Measurements from ENCODE around the gene PPP4R1.
A peak's percentile ranks its signal among the peaks of the same experiment; 100 is the strongest.
"Not testable (repeated sequence)": the region's sequence is repeated elsewhere in the genome, so short reads cannot be mapped to it uniquely, and the experiment has no call there.

PPP4R1 gene, protein sequence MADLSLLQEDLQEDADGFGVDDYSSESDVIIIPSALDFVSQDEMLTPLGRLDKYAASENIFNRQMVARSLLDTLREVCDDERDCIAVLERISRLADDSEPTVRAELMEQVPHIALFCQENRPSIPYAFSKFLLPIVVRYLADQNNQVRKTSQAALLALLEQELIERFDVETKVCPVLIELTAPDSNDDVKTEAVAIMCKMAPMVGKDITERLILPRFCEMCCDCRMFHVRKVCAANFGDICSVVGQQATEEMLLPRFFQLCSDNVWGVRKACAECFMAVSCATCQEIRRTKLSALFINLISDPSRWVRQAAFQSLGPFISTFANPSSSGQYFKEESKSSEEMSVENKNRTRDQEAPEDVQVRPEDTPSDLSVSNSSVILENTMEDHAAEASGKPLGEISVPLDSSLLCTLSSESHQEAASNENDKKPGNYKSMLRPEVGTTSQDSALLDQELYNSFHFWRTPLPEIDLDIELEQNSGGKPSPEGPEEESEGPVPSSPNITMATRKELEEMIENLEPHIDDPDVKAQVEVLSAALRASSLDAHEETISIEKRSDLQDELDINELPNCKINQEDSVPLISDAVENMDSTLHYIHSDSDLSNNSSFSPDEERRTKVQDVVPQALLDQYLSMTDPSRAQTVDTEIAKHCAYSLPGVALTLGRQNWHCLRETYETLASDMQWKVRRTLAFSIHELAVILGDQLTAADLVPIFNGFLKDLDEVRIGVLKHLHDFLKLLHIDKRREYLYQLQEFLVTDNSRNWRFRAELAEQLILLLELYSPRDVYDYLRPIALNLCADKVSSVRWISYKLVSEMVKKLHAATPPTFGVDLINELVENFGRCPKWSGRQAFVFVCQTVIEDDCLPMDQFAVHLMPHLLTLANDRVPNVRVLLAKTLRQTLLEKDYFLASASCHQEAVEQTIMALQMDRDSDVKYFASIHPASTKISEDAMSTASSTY

DNA sequence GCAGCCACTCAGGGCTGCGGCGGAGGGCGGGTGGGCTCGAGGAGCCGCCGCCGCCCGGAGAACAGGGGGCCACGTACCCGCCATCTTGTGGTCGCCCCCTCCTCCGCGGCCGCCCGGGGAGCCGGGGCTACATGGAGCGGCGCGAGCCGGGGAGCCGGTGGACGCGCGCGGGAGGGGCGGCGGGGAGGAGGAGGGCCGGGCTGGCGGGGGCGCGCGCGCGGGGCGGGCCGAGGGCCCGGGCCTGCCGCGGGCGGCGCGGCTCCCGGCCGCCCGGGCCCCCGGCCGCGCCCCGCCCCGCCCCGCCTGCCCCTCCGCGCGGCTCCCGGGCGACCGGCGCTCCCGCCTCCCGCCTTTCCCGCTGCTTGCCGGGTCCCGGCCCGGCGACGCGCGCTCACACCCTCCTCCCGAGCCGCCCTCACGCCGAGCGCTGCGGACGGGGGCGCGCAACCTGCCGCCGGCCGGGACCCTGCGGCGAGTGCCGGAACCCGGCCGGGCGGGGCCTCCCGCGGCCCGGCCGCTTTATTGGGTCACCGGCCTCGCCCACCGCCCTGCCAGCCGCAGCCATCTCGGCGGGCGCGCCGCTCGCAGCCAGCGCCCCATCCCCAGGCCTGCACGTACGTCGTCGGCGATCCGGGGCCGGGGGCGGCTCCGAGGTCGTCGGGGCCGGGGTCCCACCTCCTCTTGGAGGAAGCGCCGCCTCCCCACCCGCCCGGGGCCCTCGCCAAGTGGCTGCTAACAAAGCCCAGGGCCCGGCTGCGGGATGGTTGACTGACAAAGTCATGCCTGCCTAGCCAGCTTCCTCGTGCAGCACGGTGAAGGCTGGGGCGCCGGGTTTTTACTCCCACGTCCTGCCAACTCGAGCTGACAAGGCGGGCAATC is at the start of gene PPP4R1:
Gene PPP4R1 (minus strand): TSS at position 159 of the 879 bp plus-strand sequence. CDS start 75 bp downstream, at position 84.
- DNase-seq (ENCODE audit: low read depth), result no peak

DNA sequence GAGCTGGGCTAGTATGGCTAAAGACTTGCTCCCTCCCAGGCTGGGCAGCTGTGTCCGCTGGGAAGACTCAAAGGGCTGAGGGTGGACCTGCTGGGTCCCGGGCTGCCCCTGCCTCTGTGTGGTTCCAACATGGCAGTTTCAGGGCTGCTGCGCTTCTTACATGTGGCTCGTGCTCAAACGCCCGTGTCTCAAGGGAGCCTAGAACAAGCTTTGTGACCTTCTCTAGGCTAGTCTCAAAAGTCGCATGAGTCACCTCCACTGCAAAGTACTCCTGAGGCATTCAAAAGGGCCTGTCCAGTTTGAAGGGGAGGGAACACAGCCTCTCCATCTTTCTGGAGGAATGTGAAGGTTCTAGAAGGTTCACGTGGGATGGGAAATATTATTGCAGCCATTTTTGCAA is 49.0 kb upstream of the PPP4R1 start:
- no peak for DNase-seq (ENCODE audit: low read depth)

DNA sequence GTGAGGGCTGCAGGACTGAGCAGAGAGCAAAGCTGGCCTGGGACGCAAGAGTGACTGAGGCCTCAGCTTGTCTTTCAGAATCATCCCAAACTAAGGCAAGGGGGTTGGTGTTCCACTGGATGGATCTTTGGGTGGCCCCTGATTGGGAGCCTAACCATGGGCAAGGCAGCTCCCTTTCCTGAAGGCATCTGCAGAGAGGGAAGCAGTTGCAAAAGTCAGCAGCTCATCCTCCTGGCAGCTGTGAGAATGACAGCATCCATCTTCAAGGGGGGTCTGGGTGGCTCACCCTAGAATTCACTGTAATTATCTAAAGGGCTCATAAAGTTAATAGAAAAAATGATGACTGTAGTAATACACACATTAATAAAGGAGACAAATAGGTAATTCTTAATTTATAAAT is 47.2 kb upstream of the PPP4R1 start:
- DNase-seq (ENCODE audit: low read depth), result no peak

DNA sequence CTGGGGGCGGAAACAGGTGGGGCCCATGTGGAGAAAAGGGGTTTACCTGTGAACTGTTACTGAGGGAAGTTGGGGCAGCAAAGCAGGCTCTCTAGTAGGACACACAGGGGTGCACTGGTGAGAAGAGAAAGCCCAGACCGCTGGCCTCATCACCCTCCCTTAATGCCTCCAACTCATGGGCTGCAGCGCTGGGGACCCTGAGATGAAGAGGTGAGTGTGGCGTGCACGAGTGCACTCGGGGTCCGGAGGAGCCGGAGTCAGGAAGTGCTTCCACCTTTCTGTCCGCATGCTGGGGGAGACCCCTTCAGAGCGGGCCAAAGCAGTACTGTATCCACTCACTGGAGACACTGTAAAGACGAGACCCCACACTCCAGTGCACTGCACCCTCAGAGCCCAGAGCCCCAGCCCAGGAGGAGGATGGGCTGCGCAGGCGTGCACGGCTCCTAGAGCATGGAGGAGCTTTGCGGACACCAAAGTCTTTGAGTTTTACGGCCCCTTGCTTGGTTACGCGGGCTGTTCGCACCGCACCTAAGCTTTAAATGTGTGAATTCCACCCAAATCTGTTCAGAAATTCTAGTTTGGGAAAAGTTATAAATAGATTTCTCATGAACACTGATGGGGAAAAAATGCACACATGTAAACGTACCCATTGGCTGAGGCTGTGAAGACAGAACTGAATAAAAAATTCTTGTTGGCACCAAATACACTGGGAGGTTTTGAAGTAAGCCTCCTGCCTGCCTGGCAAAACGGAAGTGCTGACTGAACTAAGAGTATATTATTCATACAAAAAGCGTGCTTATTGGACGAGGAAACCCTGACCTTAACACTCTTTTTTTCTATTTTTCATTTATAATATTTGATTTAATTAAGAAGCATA is 45.4 kb upstream of the PPP4R1 start:
- DNase-seq (ENCODE audit: low read depth), result no peak

DNA sequence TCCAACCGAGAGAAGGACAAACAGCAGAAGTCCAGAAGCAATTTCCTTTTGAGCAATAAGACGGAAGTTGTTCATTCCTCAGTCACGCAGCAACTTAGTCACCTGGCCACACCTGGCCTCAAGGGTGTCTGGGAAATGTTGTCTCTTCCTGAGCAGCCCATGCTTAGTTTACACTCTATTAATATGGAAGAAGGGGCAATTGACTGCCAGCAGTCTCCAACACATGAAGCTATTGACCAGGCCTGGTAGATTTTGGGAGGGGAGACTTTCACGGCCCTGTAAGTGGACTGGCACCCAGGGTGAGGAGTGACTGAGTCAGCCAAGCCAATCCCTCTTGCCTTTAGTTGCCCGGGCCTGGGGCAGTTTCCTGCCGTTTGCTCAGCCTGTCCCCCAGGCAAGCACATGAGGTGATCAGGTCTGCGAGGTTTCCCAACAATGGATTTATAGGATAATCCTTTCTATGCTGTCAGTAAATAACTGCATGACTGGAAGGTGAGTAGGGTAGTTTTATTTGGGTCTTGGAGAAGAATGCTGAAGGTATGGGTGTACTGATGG is 43.8 kb upstream of the PPP4R1 start:
- DNase-seq (ENCODE audit: low read depth), result no peak

DNA sequence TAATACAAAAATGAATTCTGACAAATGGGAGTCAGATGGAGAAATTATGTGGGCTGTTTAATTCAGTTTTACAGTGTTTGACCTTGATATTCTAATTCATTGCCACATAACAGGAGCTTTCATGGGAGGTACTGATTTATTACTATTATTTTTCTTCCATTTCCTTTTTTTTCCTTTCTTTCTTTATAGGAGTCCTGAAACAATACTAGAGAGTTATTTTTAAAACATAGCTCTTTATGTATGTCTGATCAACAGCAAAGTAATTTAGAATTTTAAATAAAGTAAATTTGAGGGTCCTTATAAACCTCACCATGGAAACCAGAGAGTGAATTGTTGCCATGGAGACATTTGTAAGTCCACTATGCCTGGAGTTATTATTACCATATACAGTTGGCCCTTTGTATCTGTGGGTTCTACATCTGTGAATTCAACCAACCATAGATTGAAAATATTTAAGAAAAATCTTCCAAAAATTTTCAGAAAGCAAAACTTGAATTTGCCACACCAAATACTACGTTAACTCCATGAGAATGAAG is 40.9 kb upstream of the PPP4R1 start:
- DNase-seq (ENCODE audit: low read depth), result no peak

DNA sequence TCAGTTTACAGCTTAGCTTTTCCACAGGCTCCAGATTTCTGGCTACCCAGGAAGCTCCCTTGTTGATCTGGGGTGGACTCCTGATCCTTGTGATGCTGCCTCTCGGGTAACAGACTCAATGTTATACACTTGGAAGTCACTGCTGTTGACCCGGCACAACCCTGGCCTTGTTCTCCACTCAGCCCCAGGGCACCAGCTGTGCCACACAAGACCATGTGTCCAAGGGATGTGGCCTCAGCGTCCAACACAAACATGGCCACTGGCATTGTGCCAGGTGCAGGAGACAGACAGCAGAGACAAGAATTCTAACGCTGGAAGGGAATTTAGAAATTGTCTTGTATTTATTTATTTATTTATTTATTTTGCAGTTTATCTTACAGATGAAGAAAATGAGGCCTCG is 39.0 kb upstream of the PPP4R1 start:
- no peak for DNase-seq (ENCODE audit: low read depth)

DNA sequence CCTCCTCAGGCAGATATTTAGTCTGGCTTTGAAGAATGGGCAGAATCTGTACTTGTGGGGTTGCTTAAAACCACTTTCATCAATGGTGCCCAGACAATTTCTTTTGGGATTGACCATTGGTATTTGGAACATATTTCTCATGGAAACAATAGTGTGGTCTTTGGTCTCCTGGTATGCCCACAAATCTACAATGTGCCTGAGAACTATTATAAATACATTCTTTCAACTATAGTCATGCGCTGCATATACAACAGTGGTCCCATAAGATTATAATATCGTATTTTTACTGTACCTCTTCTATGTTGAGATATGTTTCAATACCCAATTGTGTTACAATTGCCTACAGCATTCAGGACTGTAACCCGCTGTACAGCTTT is 34.8 kb upstream of the PPP4R1 start:
- DNase-seq (ENCODE audit: low read depth), result no peak

DNA sequence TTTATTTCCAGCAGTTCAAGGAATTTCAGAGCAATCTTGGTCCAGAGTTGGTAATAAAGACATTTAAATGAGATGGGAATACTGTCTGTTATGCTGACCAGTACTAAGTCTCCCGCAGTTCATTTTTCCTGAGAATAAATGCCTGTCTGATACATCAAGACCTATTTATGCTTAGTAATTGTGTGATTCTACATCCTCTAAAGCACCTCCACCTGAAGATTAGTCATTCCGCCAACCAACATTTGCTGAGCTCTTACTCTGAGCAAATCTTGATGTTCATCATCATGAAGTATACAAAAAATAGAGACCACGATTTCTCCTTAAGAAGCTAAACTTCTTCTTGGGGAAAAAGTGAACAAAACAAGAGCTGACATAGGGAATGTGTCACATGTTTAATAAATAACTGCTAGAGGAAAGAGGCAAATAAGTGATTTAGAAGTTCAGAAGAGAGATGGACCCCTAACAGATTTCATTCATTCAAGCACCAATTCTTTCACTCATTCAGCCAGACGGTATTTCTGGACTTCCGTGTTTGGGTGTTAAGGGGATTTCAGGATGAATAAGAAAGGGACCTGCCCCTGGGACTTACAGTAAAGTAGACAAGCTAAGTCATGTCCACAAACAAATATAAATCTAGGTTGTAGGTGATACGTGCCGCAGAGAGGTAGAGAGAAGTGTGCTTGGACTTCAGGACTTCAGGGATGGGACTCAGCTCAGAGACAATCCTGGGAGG is 34.2 kb upstream of the PPP4R1 start:
- DNase-seq (ENCODE audit: low read depth), result no peak

DNA sequence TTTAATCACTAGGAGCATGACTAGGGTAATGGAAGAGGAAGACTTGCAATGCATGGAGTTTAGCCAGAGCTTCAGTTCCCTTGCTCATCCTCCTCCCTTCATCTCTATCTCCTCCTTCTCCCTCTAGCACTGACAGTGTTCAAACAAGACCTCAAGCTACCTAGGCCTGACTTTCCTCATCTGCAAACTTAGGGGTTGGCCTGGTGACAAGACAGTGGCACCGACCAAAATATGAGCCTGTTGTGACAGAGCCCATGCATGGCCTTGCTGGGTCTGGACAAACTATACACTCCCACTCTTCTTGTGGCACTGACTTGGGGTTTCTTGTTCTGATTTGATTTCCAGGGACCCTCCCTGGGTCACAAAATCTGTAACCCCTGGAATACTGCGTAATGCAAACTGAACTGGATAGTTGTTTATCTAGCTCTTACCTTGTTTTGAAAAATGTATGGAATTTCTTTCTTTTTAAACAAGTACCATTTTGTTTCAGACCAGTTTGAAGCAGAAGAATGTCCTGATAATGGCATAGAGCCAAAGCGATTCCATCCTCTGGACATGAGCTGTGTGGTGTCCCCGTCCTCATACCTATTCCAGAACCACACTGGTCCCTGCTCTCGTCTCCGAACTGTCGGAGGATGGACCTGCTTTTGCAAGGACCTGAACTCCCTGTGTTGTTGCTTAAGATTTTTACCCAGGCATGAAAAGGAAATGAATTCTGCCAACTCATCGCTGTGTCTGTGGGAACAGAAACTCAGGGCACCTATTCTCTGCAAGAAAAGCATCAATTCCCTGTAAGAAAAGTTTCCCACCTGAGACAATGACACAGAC is 33.4 kb upstream of the PPP4R1 start:
- DNase-seq (ENCODE audit: low read depth), result no peak

DNA sequence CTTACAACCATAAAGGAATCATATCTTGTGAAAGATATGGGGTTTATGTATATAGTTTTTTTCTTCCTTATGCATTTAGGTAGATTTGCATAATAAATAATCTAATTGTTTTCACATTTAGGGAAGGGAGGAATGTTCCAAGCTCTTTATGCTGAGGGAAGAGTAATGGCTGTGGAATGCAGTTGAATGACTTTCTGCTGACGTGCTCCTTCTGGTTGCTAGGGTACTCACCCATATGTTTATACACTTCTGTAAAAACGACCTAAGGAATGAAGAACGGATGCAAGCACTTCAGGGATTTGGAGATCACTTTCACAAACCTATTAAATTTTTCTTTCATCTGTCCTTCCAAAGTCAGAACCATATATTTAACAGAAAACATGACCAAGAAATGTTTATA is 29.2 kb upstream of the PPP4R1 start:
- DNase-seq (ENCODE audit: low read depth), result peak; percentile 92

DNA sequence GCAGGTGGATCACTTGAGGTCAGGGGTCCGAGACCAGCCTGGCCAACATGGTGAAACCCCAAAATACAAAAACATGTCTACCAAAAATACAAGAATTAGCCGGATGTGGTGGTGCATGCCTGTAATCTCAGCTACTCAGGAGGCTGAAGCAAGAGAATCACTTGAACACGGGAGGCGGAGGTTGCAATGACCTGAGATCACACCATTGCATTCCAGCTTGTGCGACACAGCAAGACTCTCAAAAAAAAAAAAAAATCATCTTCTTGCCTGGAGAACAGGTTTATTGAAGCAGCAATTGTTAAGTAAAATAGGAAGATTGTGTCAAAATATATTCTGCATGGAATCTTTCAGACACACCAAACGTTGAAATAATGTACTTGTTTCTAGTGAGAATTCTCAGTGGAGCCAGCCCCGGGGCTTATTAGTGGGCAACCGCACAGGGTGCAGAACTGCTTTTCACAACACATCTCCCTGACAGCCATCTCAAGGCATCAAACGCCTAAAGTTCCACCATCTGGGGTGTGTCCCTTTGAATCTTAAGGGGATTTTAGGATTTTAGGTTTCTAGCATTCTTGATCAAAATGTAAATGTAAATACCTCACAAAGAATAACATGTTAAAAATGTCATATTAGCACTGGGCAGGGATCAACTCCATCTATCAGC is 28.6 kb upstream of the PPP4R1 start:
- no peak for DNase-seq (ENCODE audit: low read depth)

DNA sequence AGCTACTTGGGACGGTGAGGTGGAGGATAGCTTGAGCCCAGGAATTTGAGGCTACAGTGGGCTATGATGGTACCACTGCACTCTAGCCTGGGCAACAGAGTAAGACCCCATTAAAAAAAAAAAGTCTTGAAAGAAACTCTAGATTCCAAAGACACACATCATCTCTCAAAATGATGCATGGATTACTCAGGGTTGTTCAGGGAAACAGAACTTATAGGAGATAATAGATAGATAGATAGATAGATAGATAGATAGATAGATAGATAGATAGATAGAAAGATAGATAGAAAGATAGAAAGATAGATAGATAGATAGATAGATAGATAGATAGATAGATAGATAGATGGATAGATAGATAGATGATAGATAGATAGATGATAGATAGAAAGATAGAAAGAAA is 26.7 kb upstream of the PPP4R1 start:
- DNase-seq (ENCODE audit: low read depth), result not testable (repeated sequence)

DNA sequence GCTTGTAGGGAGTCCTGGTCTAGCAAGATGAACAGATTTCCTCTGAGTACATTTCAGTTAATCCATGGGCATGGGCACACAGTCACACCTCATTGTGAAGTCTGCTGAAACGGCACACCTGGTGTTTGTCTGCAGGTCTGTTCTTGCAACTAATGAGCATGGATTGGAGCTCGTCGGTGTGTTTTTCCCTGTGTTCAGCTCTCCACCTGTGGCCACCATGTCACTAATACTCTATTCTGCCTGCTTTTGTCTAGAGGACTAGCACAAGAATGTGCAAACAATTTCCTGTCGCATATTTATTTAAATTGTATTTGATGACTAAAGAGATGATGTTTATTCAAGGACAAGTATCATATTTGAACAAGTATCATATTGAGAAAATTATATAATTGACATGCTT is 24.5 kb upstream of the PPP4R1 start:
- DNase-seq (ENCODE audit: low read depth), result no peak

DNA sequence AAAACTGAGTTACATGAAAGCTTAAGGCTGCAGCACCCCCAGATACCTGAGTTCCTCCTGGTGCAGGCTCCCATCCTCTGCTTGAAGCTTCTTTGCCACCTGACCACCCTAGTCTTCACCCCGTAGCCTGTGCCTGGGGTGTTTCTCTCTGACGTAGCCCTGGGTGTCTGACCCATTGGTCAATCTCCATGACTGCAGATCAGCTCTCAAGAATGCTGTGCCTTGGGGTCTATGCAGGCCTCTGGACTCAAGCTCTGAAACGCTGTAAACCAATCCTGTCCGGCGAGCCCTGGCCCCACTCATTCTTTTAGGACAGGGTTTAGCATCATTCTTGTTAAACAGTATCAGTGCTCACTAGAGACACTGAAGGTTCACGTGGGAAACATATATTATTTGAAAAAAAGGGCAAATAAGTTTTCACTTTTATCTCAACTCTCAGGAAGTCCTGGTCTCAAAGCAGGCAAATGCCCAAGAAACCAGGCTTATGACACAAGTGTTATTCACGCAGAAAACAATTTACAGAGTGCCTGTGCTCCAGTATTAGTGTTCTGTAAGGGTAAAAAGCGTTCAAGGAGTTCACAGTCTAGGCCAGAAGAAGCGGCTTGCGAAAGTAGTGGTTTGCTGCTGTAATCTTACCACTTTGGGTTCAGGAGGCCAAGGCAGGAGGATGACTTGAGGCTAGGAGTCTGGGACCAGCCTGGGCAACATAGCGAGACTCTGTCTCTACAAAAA is 22.8 kb upstream of the PPP4R1 start:
- no peak for DNase-seq (ENCODE audit: low read depth)

DNA sequence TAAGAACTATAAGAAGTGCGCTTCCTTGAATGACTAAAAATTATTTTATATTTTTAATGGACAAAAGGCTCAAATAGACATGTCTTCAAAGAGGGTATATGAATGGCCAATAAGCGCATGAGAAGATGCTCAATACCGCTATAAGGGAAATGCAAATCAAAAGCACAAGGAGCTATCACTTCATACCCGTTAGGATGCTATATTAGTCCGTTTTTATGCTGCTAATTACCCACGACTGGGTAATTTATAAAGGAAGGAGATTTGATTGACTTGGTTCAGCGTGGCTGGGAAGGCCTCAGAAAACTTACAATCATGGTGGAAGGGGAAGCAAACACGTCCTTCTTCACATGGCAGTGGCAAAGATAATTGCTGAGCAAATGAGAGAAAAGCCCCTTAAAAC is 20.5 kb upstream of the PPP4R1 start:
- no peak for DNase-seq (ENCODE audit: low read depth)

DNA sequence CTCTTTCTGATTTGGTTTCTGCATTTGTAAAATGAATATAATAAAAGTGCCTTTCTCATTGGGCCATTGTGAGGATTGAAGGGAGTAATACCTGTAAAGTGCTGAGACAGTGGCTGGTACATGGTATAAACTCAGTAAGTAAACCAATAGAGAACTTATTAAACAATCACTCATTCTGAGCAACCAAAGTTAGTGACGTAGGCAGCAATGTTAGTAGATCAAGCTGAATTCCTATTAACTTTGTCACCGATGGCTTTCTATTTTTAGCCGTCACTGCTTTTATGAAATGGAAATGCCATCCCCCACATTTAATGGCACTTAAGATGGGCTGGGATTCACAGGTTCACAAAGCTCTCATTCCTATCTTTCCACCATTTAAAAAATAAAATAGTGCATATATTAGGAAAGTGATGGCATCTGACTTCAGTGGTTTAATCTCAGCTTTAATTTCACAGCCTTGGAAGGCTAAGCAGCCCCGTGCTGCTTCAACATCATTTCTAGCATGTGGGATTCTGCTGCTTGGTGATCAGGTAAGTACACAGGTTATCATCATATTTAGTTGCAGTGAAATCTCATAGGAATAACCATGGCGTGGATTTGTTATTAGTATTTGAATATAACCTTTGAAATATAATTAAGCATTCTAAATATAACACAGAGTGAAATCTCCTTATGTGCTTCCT is 17.6 kb upstream of the PPP4R1 start:
- DNase-seq (ENCODE audit: low read depth), result peak; percentile 74
